Activated CD4-positive, alpha-beta T cell treated with anti-CD3 and anti-CD28 coated beads, Interleukin-2, amount 10 ng/mL, durations not matched to agents 24 days and 14 days (primary cell): ENCODE measurements around the gene ZNF140. TPM values are rescaled to one million over a fixed set of nuclear protein-coding genes. Genes with fewer than 3 reads are reported as not detected.

Experiments
- total RNA-seq: library from RNA; stranded (reverse); gene quantifications from 2 replicates; pipeline ENCODE4 v1.2.3, GENCODE V29; 2022

ZNF140 gene
- total RNA-seq, 1 donor from 2014 or later: 14.5 TPM

Other genes with a start within 250 kb of the ZNF140 start
- gene CHFR, start 193.3 kb upstream of the ZNF140 start, total RNA-seq: 52.9 and 60.7 TPM in 2 replicates
- 6.6 and 7.6 TPM in 2 replicates for gene ZNF605, start 124.6 kb upstream of the ZNF140 start, total RNA-seq
- gene ZNF26, start 94.6 kb upstream of the ZNF140 start, total RNA-seq: 18.3 and 20.1 TPM in 2 replicates
- gene ZNF84, start 43.4 kb upstream of the ZNF140 start, total RNA-seq: 20.1 and 23.1 TPM in 2 replicates
- 2.2 and 2.4 TPM in 2 replicates for gene ZNF891, start 49.4 kb downstream of the ZNF140 start, total RNA-seq
- gene ZNF10, start 49.7 kb downstream of the ZNF140 start, total RNA-seq: 3.3 and 4.2 TPM in 2 replicates
- 17.2 and 19.4 TPM in 2 replicates for gene ZNF268, start 100.6 kb downstream of the ZNF140 start, total RNA-seq
- gene ANHX, start 155.0 kb downstream of the ZNF140 start, total RNA-seq: not detected in 2 replicates